ENCODE measurements around the gene TGM2. TPM values are rescaled to one million over a fixed set of nuclear protein-coding genes. Genes with fewer than 3 reads are reported as not detected.
A peak's percentile ranks its signal among the peaks of the same experiment; 100 is the strongest.

Gene TGM2
- total and polyA plus RNA-seq, 9 of the 15 experiments (the other 6 are each of a cell fraction or from before 2014, with no cell fraction given) = 5.5 to 78.5 (median 37.6) TPM

DNA sequence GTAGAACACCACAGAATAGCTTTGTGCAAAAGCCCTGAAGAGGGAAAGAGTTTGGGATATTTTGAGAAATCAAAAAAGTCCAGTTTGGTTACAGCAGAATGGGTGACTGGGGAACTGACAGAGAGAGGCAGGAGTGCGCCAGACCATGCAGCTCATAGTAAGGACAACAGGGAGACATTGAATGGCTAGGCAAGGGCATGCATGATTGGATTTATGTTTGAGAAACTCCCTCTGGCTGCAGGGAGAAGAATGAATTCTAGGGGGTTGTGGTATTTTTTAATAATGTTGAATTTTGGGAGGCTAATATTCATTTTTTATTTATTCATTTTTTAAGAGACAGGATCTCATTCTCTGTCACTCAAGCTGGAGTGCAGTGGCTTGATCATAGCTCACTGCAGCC is 49.9 kb downstream of the TGM2 start (continued):
- TF ChIP-seq, protein P1, sequence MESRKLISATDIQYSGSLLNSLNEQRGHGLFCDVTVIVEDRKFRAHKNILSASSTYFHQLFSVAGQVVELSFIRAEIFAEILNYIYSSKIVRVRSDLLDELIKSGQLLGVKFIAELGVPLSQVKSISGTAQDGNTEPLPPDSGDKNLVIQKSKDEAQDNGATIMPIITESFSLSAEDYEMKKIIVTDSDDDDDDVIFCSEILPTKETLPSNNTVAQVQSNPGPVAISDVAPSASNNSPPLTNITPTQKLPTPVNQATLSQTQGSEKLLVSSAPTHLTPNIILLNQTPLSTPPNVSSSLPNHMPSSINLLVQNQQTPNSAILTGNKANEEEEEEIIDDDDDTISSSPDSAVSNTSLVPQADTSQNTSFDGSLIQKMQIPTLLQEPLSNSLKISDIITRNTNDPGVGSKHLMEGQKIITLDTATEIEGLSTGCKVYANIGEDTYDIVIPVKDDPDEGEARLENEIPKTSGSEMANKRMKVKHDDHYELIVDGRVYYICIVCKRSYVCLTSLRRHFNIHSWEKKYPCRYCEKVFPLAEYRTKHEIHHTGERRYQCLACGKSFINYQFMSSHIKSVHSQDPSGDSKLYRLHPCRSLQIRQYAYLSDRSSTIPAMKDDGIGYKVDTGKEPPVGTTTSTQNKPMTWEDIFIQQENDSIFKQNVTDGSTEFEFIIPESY (CRISPR knock-in tag; IDR thresholded peaks at IDR 0.05) = peak; percentile 28; the same call in 1 of the 2 replicates
- TF ChIP-seq ZNF780A (CRISPR knock-in tag; IDR thresholded peaks at IDR 0.05) (no peak), DMBX1 (CRISPR knock-in tag; IDR thresholded peaks at IDR 0.05; ENCODE audit: borderline replicate concordance) (no peak)
- TF ChIP-seq, protein P2, sequence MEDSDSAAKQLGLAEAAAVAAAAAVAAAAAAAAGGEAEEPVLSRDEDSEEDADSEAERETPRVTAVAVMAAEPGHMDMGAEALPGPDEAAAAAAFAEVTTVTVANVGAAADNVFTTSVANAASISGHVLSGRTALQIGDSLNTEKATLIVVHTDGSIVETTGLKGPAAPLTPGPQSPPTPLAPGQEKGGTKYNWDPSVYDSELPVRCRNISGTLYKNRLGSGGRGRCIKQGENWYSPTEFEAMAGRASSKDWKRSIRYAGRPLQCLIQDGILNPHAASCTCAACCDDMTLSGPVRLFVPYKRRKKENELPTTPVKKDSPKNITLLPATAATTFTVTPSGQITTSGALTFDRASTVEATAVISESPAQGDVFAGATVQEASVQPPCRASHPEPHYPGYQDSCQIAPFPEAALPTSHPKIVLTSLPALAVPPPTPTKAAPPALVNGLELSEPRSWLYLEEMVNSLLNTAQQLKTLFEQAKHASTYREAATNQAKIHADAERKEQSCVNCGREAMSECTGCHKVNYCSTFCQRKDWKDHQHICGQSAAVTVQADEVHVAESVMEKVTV (CRISPR knock-in tag; IDR thresholded peaks at IDR 0.05) = no peak

DNA sequence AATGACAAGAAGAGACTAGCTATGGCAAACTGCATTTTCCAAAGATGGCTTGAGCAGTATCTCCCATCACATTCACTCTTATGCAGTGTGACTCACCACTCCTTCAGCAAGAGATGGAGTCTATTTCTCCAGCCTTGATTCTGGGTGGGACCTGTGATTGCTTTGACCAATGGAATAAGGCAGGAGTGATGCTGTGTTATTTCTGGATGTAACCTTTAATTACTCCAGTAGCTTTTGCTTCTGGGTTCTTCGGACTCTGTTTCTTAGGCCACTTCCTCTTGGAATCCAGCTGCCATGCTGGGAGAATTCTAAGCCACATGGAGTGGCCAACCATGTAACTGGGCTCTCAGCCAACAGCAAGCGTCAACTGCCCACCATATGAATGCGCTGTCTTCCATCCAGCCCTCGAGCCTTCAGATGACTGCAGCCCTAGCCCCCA is 50.7 kb downstream of the TGM2 start:
- DNase-seq (ENCODE audit: extremely low read depth in 1 of 4, low spot score in 3 of 4) (peak in 3 of 4 experiments; percentile 37 to 74 (median 65)), ATAC-seq (peak; percentile 81), FAIRE-seq (peak; percentile 85)
- Histone ChIP-seq H3K4me1 (replicated peaks in 1 of 2; ENCODE audit: control insufficient read depth in 2 of 2, insufficient read depth in 2 of 2, low read length in 2 of 2) (peaks cover 15 to 34% of the 10 kb centered on the region in 2 experiments), H3K27me3 (ENCODE audit: control insufficient read depth in 2 of 2, insufficient read depth in 2 of 2, low read length in 2 of 2) (no peaks in the 10 kb centered on the region), H4K20me1 (replicated peaks; ENCODE audit: control insufficient read depth, insufficient read depth, low read length) (no peaks in the 10 kb centered on the region), H3K4me2 (ENCODE audit: insufficient read depth, low read length) (peak overlapping the region; percentile 78; the same call in 1 of the 2 replicates), H3K27ac (ENCODE audit: extremely low read depth, low read depth, low read length) (peak overlapping the region; percentile 59; the same call in 2 of the 3 replicates), H3K9ac (ENCODE audit: insufficient read depth in 1 of 2, low read depth in 2 of 2, low read length in 2 of 2) (no peak overlapping the region), H3K79me2 (ENCODE audit: control insufficient read depth, insufficient read depth, low read length) (no peaks in the 10 kb centered on the region), H3K9me3 (replicated peaks; ENCODE audit: control insufficient read depth, insufficient read depth, low read depth, low read length) (no peaks in the 10 kb centered on the region), H2AFZ (ENCODE audit: low read depth, low read length) (peak overlapping the region; percentile 88), H3K9me1 (ENCODE audit: control insufficient read depth, insufficient read depth, low read length) (no peaks in the 10 kb centered on the region), H3K4me3 (no peak overlapping the region), H3K36me3 (ENCODE audit: control insufficient read depth, insufficient read depth, low read length) (no peaks in the 10 kb centered on the region)
- POLR2A ChIA-PET = interaction anchor here (1.0 to 2.1 kb wide), 6 partner anchors 9 to 61 kb away, joined by 3 to 9 read pairs (median 4); no protein-coding TSS in a partner anchor
- intact Hi-C loops (cut with micrococcal nuclease) = loop anchor here (5.0 kb wide), 1 partner anchor 42 kb away; no protein-coding TSS in a partner anchor
- CTCF ChIA-PET (ENCODE audit: low intra/inter-chr PET ratio) = interaction anchor here (0.7 kb wide), 1 partner anchor 41 kb away, joined by 3 read pairs; no protein-coding TSS in a partner anchor
- WGBS (ENCODE audit: insufficient coverage, low coverage, missing lambda C conversion rate) = 58% methylated on average over 4 of the region's 4 CpGs
- no TSS peak for BruUV-seq (replicated peaks)
- in situ Hi-C loops (cut with MboI) = no loop called here
- TF ChIP-seq, protein P3, sequence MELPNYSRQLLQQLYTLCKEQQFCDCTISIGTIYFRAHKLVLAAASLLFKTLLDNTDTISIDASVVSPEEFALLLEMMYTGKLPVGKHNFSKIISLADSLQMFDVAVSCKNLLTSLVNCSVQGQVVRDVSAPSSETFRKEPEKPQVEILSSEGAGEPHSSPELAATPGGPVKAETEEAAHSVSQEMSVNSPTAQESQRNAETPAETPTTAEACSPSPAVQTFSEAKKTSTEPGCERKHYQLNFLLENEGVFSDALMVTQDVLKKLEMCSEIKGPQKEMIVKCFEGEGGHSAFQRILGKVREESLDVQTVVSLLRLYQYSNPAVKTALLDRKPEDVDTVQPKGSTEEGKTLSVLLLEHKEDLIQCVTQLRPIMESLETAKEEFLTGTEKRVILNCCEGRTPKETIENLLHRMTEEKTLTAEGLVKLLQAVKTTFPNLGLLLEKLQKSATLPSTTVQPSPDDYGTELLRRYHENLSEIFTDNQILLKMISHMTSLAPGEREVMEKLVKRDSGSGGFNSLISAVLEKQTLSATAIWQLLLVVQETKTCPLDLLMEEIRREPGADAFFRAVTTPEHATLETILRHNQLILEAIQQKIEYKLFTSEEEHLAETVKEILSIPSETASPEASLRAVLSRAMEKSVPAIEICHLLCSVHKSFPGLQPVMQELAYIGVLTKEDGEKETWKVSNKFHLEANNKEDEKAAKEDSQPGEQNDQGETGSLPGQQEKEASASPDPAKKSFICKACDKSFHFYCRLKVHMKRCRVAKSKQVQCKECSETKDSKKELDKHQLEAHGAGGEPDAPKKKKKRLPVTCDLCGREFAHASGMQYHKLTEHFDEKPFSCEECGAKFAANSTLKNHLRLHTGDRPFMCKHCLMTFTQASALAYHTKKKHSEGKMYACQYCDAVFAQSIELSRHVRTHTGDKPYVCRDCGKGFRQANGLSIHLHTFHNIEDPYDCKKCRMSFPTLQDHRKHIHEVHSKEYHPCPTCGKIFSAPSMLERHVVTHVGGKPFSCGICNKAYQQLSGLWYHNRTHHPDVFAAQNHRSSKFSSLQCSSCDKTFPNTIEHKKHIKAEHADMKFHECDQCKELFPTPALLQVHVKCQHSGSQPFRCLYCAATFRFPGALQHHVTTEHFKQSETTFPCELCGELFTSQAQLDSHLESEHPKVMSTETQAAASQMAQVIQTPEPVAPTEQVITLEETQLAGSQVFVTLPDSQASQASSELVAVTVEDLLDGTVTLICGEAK (IDR thresholded peaks at IDR 0.05) = no peak
- TF ChIP-seq, protein P3 (CRISPR knock-in tag; IDR thresholded peaks at IDR 0.05) = no peak
- peak; percentile 41; the same call in 1 of the 2 replicates for TF ChIP-seq SMARCE1 (IDR thresholded peaks at IDR 0.05)
